ENCODE results near the gene GOLT1A. TPM values are rescaled to one million over a fixed set of nuclear protein-coding genes. Genes with fewer than 3 reads are reported as not detected.

The GOLT1A gene
- total and polyA plus RNA-seq, 10 of the 15 experiments (the other 5 are each of a cell fraction or from before 2014, with no cell fraction given), result 0.09 to 0.46 TPM; not detected in 8

GRCh38 chr1:204199579-204199978 is 14.2 kb downstream of the GOLT1A start (continued):
- TF ChIP-seq, protein P1, sequence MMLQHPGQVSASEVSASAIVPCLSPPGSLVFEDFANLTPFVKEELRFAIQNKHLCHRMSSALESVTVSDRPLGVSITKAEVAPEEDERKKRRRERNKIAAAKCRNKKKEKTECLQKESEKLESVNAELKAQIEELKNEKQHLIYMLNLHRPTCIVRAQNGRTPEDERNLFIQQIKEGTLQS (IDR thresholded peaks at IDR 0.05; ENCODE audit: borderline replicate concordance, extremely low read depth, low read depth, low read length), result no peak
- TF ChIP-seq, protein P2, sequence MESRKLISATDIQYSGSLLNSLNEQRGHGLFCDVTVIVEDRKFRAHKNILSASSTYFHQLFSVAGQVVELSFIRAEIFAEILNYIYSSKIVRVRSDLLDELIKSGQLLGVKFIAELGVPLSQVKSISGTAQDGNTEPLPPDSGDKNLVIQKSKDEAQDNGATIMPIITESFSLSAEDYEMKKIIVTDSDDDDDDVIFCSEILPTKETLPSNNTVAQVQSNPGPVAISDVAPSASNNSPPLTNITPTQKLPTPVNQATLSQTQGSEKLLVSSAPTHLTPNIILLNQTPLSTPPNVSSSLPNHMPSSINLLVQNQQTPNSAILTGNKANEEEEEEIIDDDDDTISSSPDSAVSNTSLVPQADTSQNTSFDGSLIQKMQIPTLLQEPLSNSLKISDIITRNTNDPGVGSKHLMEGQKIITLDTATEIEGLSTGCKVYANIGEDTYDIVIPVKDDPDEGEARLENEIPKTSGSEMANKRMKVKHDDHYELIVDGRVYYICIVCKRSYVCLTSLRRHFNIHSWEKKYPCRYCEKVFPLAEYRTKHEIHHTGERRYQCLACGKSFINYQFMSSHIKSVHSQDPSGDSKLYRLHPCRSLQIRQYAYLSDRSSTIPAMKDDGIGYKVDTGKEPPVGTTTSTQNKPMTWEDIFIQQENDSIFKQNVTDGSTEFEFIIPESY (IDR thresholded peaks at IDR 0.05), result no peak
- TF ChIP-seq POU2F2 (IDR thresholded peaks at IDR 0.05; ENCODE audit: borderline replicate concordance, low read depth, low read length), result no peak

DNA sequence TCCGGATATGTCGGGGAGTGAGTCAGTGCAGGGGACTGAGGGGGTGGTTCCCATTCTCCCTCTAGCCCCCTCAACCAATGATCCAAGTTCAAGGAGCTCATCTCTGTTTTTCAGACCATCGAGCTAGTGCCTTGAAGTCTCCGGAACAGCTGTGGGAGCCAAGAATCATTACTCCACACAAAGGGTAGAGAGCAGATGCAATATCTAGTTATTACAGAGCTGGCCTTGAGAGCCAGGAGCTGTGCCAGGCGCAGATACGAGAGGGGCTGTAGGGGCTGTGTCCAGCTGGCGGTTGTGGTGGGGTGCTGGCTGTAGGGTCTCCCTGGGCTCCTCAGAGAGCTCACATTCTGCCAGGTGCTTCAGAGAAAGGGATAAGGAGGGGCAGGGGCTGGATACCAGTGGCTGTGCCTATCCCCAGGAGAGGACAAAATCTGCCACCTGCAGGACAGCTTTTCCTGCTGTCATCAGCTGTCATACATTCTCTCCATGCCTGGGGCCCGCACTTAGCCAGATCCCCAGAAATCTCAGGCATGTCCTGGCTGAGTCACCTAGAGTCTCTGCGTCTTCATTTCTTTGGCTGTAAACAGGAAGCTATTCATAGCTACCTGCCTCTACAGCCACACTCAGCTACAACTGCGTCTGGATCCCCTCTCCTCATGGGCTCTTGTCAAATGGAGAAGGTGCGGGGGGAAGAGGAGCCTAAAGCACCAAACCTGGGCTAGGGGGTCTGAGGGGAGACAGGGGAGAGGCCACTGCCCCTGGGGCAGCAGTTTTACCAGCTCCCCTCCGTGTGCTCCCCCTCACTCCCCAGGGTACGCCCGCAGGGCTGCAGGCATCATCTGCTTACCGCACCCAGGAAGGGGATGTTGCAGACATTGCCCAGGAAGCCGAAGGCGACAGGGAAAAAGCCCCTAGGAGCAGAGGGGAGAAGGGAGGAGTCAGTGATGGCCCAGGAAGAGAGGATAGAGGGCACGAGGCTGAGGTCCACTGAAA is 15.1 kb downstream of the GOLT1A start:
- RAD21 ChIA-PET (ENCODE audit: unreplicated experiment), result interaction anchor here (0.5 kb wide), 1 partner anchor 454 kb away, joined by 4 read pairs; no protein-coding TSS in a partner anchor
- intact Hi-C loops (cut with micrococcal nuclease; ENCODE audit: unreplicated experiment) (no loop called here), in situ Hi-C loops (cut with MboI) (no loop called here)
- no peak for DNase-seq (ENCODE audit: low read depth, low spot score)
- Histone ChIP-seq H3K27ac (ENCODE audit: control insufficient read depth, insufficient read depth) (no peak overlapping the region), H3K79me2 (ENCODE audit: control insufficient read depth, insufficient read depth, low read length) (no peaks in the 10 kb centered on the region), H3K4me2 (ENCODE audit: control insufficient read depth, insufficient read depth) (no peak overlapping the region), H3K4me1 (ENCODE audit: control insufficient read depth, insufficient read depth, low read length) (no peaks in the 10 kb centered on the region), H3K9ac (ENCODE audit: control insufficient read depth, insufficient read depth, low read length) (no peak overlapping the region), H3K9me3 (replicated peaks; ENCODE audit: control insufficient read depth, insufficient read depth, low read length) (no peaks in the 10 kb centered on the region), H4K20me1 (ENCODE audit: control insufficient read depth, insufficient read depth) (no peaks in the 10 kb centered on the region), H2AFZ (ENCODE audit: control insufficient read depth, low read depth, low read length) (no peak overlapping the region), H3K36me3 (ENCODE audit: control insufficient read depth in 2 of 2, insufficient read depth in 2 of 2, low read length in 1 of 2) (no peaks in the 10 kb centered on the region), H3K4me3 (no peak overlapping the region), H3K27me3 (replicated peaks in 1 of 2; ENCODE audit: control insufficient read depth in 2 of 2, insufficient read depth in 2 of 2, low read length in 1 of 2) (peaks cover 0 to 2% of the 10 kb centered on the region in 2 experiments; a peak in 2 of 4 replicates)
- WGBS (ENCODE audit: insufficient coverage, insufficient replicate concordance, low lambda C conversion rate, missing lambda C conversion rate), result 31% methylated on average over 17 of the region's 18 CpGs
- CTCF ChIA-PET, result interaction anchor here (0.6 to 1.7 kb wide), 6 partner anchors 9 to 200 kb away, joined by 3 to 6 read pairs (median 3); no protein-coding TSS in a partner anchor
- no peak for FAIRE-seq
- POLR2A ChIA-PET, result no interaction called here
- SMC1A ChIA-PET (ENCODE audit: uncharacterized antibody, unreplicated experiment), result interaction anchor here (0.9 to 1.7 kb wide), 5 partner anchors 12 to 164 kb away, joined by 3 to 7 read pairs (median 3); no protein-coding TSS in a partner anchor
- ATAC-seq, result no peak
- TF ChIP-seq, protein P3, sequence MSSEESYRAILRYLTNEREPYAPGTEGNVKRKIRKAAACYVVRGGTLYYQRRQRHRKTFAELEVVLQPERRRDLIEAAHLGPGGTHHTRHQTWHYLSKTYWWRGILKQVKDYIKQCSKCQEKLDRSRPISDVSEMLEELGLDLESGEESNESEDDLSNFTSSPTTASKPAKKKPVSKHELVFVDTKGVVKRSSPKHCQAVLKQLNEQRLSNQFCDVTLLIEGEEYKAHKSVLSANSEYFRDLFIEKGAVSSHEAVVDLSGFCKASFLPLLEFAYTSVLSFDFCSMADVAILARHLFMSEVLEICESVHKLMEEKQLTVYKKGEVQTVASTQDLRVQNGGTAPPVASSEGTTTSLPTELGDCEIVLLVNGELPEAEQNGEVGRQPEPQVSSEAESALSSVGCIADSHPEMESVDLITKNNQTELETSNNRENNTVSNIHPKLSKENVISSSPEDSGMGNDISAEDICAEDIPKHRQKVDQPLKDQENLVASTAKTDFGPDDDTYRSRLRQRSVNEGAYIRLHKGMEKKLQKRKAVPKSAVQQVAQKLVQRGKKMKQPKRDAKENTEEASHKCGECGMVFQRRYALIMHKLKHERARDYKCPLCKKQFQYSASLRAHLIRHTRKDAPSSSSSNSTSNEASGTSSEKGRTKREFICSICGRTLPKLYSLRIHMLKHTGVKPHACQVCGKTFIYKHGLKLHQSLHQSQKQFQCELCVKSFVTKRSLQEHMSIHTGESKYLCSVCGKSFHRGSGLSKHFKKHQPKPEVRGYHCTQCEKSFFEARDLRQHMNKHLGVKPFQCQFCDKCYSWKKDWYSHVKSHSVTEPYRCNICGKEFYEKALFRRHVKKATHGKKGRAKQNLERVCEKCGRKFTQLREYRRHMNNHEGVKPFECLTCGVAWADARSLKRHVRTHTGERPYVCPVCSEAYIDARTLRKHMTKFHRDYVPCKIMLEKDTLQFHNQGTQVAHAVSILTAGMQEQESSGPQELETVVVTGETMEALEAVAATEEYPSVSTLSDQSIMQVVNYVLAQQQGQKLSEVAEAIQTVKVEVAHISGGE (CRISPR knock-in tag; IDR thresholded peaks at IDR 0.05), result no peak
- BruUV-seq (replicated peaks), result no TSS peak
